Smooth muscle cell (in vitro differentiated cells): ENCODE measurements around the gene PAF1. TPM values are rescaled to one million over a fixed set of nuclear protein-coding genes. Genes with fewer than 3 reads are reported as not detected.

Experiments
- DNase-seq: peaks from one replicate; lab custom pipeline; 2025; ENCODE audit not compliant: unreplicated experiment; lab: John Stamatoyannopoulos, UW
- H2AFZ ChIP-seq: fragments of 200-600 bp; sonication (generic); 2 replicates; pipeline ENCODE4 v1.6.0; 2016; ENCODE audit warnings: antibody characterized with exemption, low read depth, mild to moderate bottlenecking
- H3F3A ChIP-seq: fragments of 200-600 bp; sonication (generic); 2 replicates; pipeline ENCODE4 v1.6.0; 2017; ENCODE audit warnings: antibody characterized with exemption, low read depth
- H3K27ac ChIP-seq: fragments of 200-600 bp; sonication (generic); 2 replicates; pipeline ENCODE4 v1.5.1; 2016; ENCODE audit warnings: low read depth, mild to moderate bottlenecking
- H3K27me3 ChIP-seq: fragments of 200-600 bp; sonication (generic); 2 replicates; pipeline ENCODE4 v1.6.1; 2016; ENCODE audit warnings: low read depth, mild to moderate bottlenecking
- H3K36me3 ChIP-seq: fragments of 200-600 bp; sonication (generic); 2 replicates; pipeline ENCODE4 v1.5.1; 2016; ENCODE audit warnings: low read depth
- H3K4me1 ChIP-seq: fragments of 200-600 bp; sonication (generic); 2 replicates; pipeline ENCODE4 v1.5.1; 2016; ENCODE audit warnings: low read depth
- H3K4me2 ChIP-seq: fragments of 200-600 bp; sonication (generic); 2 replicates; pipeline ENCODE4 v1.6.0; 2016; ENCODE audit warnings: mild to moderate bottlenecking
- H3K4me3 ChIP-seq: fragments of 200-600 bp; sonication (generic); 2 replicates; pipeline ENCODE4 v1.5.1; 2016; ENCODE audit warnings: mild to moderate bottlenecking
- H3K79me2 ChIP-seq: fragments of 200-600 bp; sonication (generic); 2 replicates; pipeline ENCODE4 v1.6.0; 2016; ENCODE audit warnings: low read depth, mild to moderate bottlenecking
- H3K9ac ChIP-seq: fragments of 200-600 bp; sonication (generic); 2 replicates; pipeline ENCODE4 v1.6.0; 2016; ENCODE audit warnings: low read depth
- H3K9me3 ChIP-seq: fragments of 200-600 bp; sonication (generic); replicated peaks from 2 replicates; pipeline ENCODE4 v1.5.1; 2016; ENCODE audit warnings: low read depth
- H4K20me1 ChIP-seq: fragments of 200-600 bp; sonication (generic); 2 replicates; pipeline ENCODE4 v1.6.0; 2016; ENCODE audit warnings: low read depth
- CTCF ChIP-seq: fragments of 200-600 bp; sonication (generic); IDR thresholded peaks from 2 replicates; pipeline ENCODE4 v1.5.1; 2017; ENCODE audit warnings: borderline replicate concordance, mild to moderate bottlenecking, antibody characterized with exemption; ENCODE audit not compliant: insufficient read depth, poor library complexity, severe bottlenecking
- WGBS: methylation state at CpG from one replicate; pipeline ENCODE4 v1.1.7; 2016; ENCODE audit warnings: low lambda C conversion rate; 5-methylcytosine and 5-hydroxymethylcytosine counted together
- polyA plus RNA-seq: library from polyadenylated mRNA; unstranded; fragments of >200 nt; fragmentation: Nextera tagmentation; extraction: Ambion mirVana; gene quantifications from 2 replicates; pipeline ENCODE4 v1.2.1, GENCODE V29; 2016
- total RNA-seq: library from RNA; depleted of rRNA; stranded (reverse); fragments of >200 nt; gene quantifications from 2 replicates; pipeline ENCODE4 v1.2.3, GENCODE V29; 2014

Gene PAF1
- total and polyA plus RNA-seq, 2 experiments from 2014 or later = 27.8 to 42.7 TPM

- no peak overlapping the region for H3K9ac ChIP-seq
- H2AFZ ChIP-seq = no peak overlapping the region
- TF ChIP-seq CTCF = no peak
- peaks cover 3% of the 10 kb centered on the region for H3K36me3 ChIP-seq
- peaks cover 13% of the 10 kb centered on the region for H3K4me1 ChIP-seq
- H3K9me3 ChIP-seq = no peaks in the 10 kb centered on the region
- no peak overlapping the region for H3K27ac ChIP-seq
- H3K4me3 ChIP-seq = no peak overlapping the region
- no peaks in the 10 kb centered on the region for H3K27me3 ChIP-seq
- no peaks in the 10 kb centered on the region for H4K20me1 ChIP-seq
- peaks cover 13% of the 10 kb centered on the region for H3F3A ChIP-seq
- 96% methylated on average over 5 of the region's 5 CpGs for WGBS
- DNase-seq = no peak
- H3K79me2 ChIP-seq = peaks cover 30% of the 10 kb centered on the region
- no peak overlapping the region for H3K4me2 ChIP-seq
Measured at GRCh38 chr19:39388657-39389056, 2.2 kb downstream of the PAF1 start.

- WGBS = 95% methylated on average over 7 of the region's 7 CpGs
Measured at GRCh38 chr19:39386557-39386956, 4.3 kb downstream of the PAF1 start.

GRCh38 chr19:39385629-39386411 lies 5.1 kb downstream of the PAF1 start:
- peaks cover 3% of the 10 kb centered on the region for H3K36me3 ChIP-seq

More at GRCh38 chr19:39386557-39386956, 4.3 kb downstream of the PAF1 start:
- Histone ChIP-seq H3K4me2 (no peak overlapping the region), H3K79me2 (peaks cover 9% of the 10 kb centered on the region), H3K27ac (no peak overlapping the region), H3F3A (peaks cover 13% of the 10 kb centered on the region), H3K36me3 (peaks cover 3% of the 10 kb centered on the region), H3K9me3 (no peaks in the 10 kb centered on the region), H3K9ac (no peak overlapping the region), H4K20me1 (no peaks in the 10 kb centered on the region), H2AFZ (no peak overlapping the region), H3K4me3 (no peak overlapping the region), H3K4me1 (peaks cover 6% of the 10 kb centered on the region), H3K27me3 (no peaks in the 10 kb centered on the region)
- TF ChIP-seq CTCF = no peak
- no peak for DNase-seq

More at GRCh38 chr19:39385629-39386411, 5.1 kb downstream of the PAF1 start:
- no peak overlapping the region for H3K9ac ChIP-seq
- no peak overlapping the region for H3K4me2 ChIP-seq
- TF ChIP-seq CTCF = no peak
- WGBS = 95% methylated on average over 20 of the region's 20 CpGs
- H3K4me1 ChIP-seq = peaks cover 6% of the 10 kb centered on the region
- H3K9me3 ChIP-seq = no peaks in the 10 kb centered on the region
- H3K27me3 ChIP-seq = no peaks in the 10 kb centered on the region
- no peaks in the 10 kb centered on the region for H4K20me1 ChIP-seq
- H2AFZ ChIP-seq = no peak overlapping the region
- no peak overlapping the region for H3K4me3 ChIP-seq
- H3K27ac ChIP-seq = no peak overlapping the region
- H3F3A ChIP-seq = peaks cover 13% of the 10 kb centered on the region
- DNase-seq = no peak
- peaks cover 7% of the 10 kb centered on the region for H3K79me2 ChIP-seq
